Parathyroid adenoma (tissue), 2 donors: ENCODE results near the gene TMEM217.

Experiments
- H2AFZ ChIP-seq: fragments of 300-600 bp; sonication (generic); one replicate; pipeline ENCODE4 v1.7.0; 2017; ENCODE audit warnings: antibody characterized with exemption, mild to moderate bottlenecking
- H3K27ac ChIP-seq: fragments of 300-600 bp; sonication (generic); one replicate; pipeline ENCODE4 v1.7.0; 2017
- H3K27me3 ChIP-seq: fragments of 300-600 bp; sonication (generic); one replicate; pipeline ENCODE4 v1.7.0; 2017; ENCODE audit warnings: low read length; ENCODE audit not compliant: control insufficient read depth, insufficient read depth
- H3K36me3 ChIP-seq: fragments of 300-600 bp; sonication (generic); one replicate; pipeline ENCODE4 v1.7.0; 2017; ENCODE audit warnings: low read length; ENCODE audit not compliant: control insufficient read depth, insufficient read depth
- H3K4me1 ChIP-seq: fragments of 300-600 bp; sonication (generic); one replicate; pipeline ENCODE4 v1.7.0; 2017; ENCODE audit warnings: control low read depth
- H3K4me2 ChIP-seq: fragments of 300-600 bp; sonication (generic); one replicate; pipeline ENCODE4 v1.7.0; 2017; ENCODE audit warnings: low read length
- H3K4me3 ChIP-seq: fragments of 300-600 bp; sonication (generic); one replicate; pipeline ENCODE4 v1.7.0; 2017; ENCODE audit warnings: low read depth, low read length
- H3K79me2 ChIP-seq: fragments of 300-600 bp; sonication (generic); one replicate; pipeline ENCODE4 v1.7.0; 2017; ENCODE audit warnings: control low read depth
- H3K9ac ChIP-seq: fragments of 300-600 bp; sonication (generic); one replicate; pipeline ENCODE4 v1.7.0; 2017; ENCODE audit warnings: mild to moderate bottlenecking
- H3K9me3 ChIP-seq: fragments of 300-600 bp; sonication (generic); one replicate; pipeline ENCODE4 v1.7.0; 2017; ENCODE audit warnings: low read length; ENCODE audit not compliant: control insufficient read depth
- CTCF ChIP-seq: fragments of 300-600 bp; sonication (generic); IDR thresholded peaks from one replicate; pipeline ENCODE4 v1.7.0; 2017; ENCODE audit warnings: antibody characterized with exemption, mild to moderate bottlenecking
- donor health status: primary hyperparathyroidism.

Gene TMEM217

GRCh38 chr6:37265860-37266259 lies 7.9 kb upstream of the TMEM217 start:
- H3K27me3 ChIP-seq, result no peaks in the 10 kb centered on the region
- no peak overlapping the region for H3K4me3 ChIP-seq
- peaks cover 25% of the 10 kb centered on the region for H3K79me2 ChIP-seq
- TF ChIP-seq CTCF, result no peak
- no peak overlapping the region for H3K9ac ChIP-seq
- H3K4me2 ChIP-seq, result no peak overlapping the region
- no peak overlapping the region for H3K27ac ChIP-seq
- no peaks in the 10 kb centered on the region for H3K9me3 ChIP-seq
- H2AFZ ChIP-seq, result no peak overlapping the region
- no peaks in the 10 kb centered on the region for H3K4me1 ChIP-seq
- no peaks in the 10 kb centered on the region for H3K36me3 ChIP-seq

- no peak overlapping the region for H3K9ac ChIP-seq
- no peak for TF ChIP-seq CTCF
- H3K79me2 ChIP-seq, result peaks cover 27% of the 10 kb centered on the region
- H3K9me3 ChIP-seq, result no peaks in the 10 kb centered on the region
- H3K4me1 ChIP-seq, result no peaks in the 10 kb centered on the region
- H2AFZ ChIP-seq, result no peak overlapping the region
- no peak overlapping the region for H3K27ac ChIP-seq
- no peaks in the 10 kb centered on the region for H3K36me3 ChIP-seq
- H3K27me3 ChIP-seq, result no peaks in the 10 kb centered on the region
- H3K4me3 ChIP-seq, result no peak overlapping the region
- no peak overlapping the region for H3K4me2 ChIP-seq
Observed at GRCh38 chr6:37265001-37265400, 7.1 kb upstream of the TMEM217 start.

DNA sequence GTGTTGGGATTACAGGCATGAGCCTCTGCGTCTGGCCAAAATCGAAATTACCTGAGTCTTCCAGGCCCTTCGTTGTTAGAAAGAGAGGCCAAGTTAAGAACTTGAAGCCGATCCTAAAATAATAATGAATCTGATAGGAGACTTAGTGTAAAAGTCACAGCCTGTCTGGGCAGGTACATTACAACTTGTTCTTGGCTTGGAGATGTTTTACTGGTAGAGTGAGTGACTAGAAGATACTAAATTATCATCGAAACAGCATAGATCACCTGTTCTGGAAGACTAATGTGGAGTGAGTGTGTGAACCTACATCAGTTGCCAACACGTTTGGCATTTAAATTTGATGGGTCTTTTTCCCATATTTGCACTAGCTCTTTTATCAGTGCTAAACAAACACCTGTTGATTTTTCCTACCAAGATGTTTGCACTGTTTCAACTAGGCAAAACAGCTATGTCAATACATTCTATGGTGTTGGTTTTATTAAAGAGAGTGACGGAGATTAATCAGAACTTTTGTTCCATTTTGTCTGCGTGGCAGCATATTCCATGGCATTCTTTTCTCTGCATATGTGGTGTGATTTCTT lies 4.6 kb upstream of the TMEM217 start:
- Histone ChIP-seq H3K9me3 (no peaks in the 10 kb centered on the region), H3K4me3 (no peak overlapping the region), H3K4me1 (no peaks in the 10 kb centered on the region), H3K36me3 (no peaks in the 10 kb centered on the region), H3K27me3 (no peaks in the 10 kb centered on the region), H3K27ac (no peak overlapping the region), H3K4me2 (no peak overlapping the region), H2AFZ (no peak overlapping the region), H3K79me2 (peaks cover 33% of the 10 kb centered on the region), H3K9ac (no peak overlapping the region)
- no peak for TF ChIP-seq CTCF

DNA sequence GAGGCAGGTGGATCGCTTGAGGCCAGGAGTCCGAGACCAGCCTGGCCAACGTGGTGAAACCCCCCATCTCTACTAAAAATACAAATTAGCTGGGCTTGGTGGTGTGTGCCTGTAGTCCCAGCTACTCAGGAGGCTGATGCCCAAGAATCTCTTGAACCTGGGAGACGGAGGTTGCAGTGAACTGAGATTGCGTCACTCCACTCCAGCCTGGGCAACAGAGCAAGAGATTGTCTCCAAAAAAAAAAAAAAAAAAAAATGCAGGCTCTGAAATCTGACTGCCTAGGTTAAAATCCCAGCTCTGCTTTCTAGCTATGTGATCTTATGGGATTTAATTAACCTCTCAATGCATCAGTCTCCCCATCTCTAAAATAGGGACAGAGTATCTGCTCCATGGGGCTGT lies 3.3 kb upstream of the TMEM217 start:
- no peak overlapping the region for H3K4me3 ChIP-seq
- H3K27me3 ChIP-seq, result no peaks in the 10 kb centered on the region
- H3K9me3 ChIP-seq, result no peaks in the 10 kb centered on the region
- peaks cover 37% of the 10 kb centered on the region for H3K79me2 ChIP-seq
- TF ChIP-seq CTCF, result no peak
- H3K9ac ChIP-seq, result no peak overlapping the region
- no peaks in the 10 kb centered on the region for H3K36me3 ChIP-seq
- H3K27ac ChIP-seq, result no peak overlapping the region
- peaks cover 3% of the 10 kb centered on the region for H3K4me1 ChIP-seq
- no peak overlapping the region for H2AFZ ChIP-seq
- no peak overlapping the region for H3K4me2 ChIP-seq

DNA sequence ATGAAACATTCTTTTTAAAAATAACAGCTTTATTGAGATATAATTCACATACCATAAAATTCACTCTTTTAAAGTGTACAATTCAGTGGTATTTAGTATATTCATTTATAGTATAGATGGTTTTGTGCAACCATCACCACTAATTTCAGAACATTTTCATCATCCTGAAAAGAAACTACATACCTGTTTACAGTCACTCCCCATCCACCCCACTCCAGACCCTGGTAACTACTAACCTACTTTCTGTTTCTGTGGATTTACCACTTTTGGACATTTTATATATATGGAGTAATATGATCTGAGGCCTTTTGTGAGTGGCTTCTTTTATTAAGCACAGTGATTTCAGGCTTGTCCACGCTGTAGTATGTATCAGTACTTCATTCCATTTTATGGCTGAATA lies 2.5 kb upstream of the TMEM217 start:
- Histone ChIP-seq H3K9ac (no peak overlapping the region), H3K27me3 (no peaks in the 10 kb centered on the region), H3K27ac (no peak overlapping the region), H3K4me2 (no peak overlapping the region), H3K4me3 (no peak overlapping the region), H3K9me3 (no peaks in the 10 kb centered on the region), H2AFZ (no peak overlapping the region), H3K36me3 (no peaks in the 10 kb centered on the region), H3K4me1 (peaks cover 3% of the 10 kb centered on the region), H3K79me2 (peaks cover 37% of the 10 kb centered on the region)
- TF ChIP-seq CTCF, result no peak
